ENCODE results near the gene PTPRJ. TPM values are rescaled to one million over a fixed set of nuclear protein-coding genes. Genes with fewer than 3 reads are reported as not detected.
"Not testable (repeated sequence)": the region's sequence is repeated elsewhere in the genome, so short reads cannot be mapped to it uniquely, and the experiment has no call there.

The PTPRJ gene
- total RNA-seq, 2 donors from 2014 or later = 36.6 to 50.6 TPM

- peaks cover 3 to 13% of the 10 kb centered on the region in 2 donors for H3K36me3 Mint-ChIP-seq (ENCODE audit: insufficient read depth in 2 of 2)
- no peaks in the 10 kb centered on the region for H3K27me3 Mint-ChIP-seq (ENCODE audit: low read depth)
- no peak for DNase-seq
- ATAC-seq (replicated peaks in 1 of 2) = no peak
- H3K4me1 Mint-ChIP-seq (ENCODE audit: low read depth) = peaks cover 9% of the 10 kb centered on the region
- H3K9me3 Mint-ChIP-seq = no peaks in the 10 kb centered on the region
- H3K4me3 Mint-ChIP-seq = no peak overlapping the region
- no peak overlapping the region for H3K27ac Mint-ChIP-seq
Measured at GRCh38 chr11:48129697-48130395, 149.5 kb downstream of the PTPRJ start.

GRCh38 chr11:48134221-48134922 lies 154.0 kb downstream of the PTPRJ start:
- Mint-ChIP-seq H3K4me3 (no peak overlapping the region), H3K9me3 (no peaks in the 10 kb centered on the region), H3K27me3 (ENCODE audit: low read depth) (no peaks in the 10 kb centered on the region), H3K36me3 (ENCODE audit: insufficient read depth in 2 of 2) (peaks cover 1 to 2% of the 10 kb centered on the region in 2 donors), H3K4me1 (ENCODE audit: low read depth) (peaks cover 8% of the 10 kb centered on the region), H3K27ac (no peak overlapping the region)
- DNase-seq (no peak), ATAC-seq (replicated peaks in 1 of 2) (no peak)

- Mint-ChIP-seq H3K9me3 (no peaks in the 10 kb centered on the region), H3K27me3 (ENCODE audit: low read depth) (no peaks in the 10 kb centered on the region), H3K36me3 (ENCODE audit: insufficient read depth in 2 of 2) (peaks cover 8 to 12% of the 10 kb centered on the region in 2 donors), H3K4me1 (ENCODE audit: low read depth) (no peaks in the 10 kb centered on the region), H3K4me3 (no peak overlapping the region), H3K27ac (no peak overlapping the region)
- no peak for ATAC-seq (replicated peaks in 1 of 2)
- DNase-seq = no peak
Measured at GRCh38 chr11:48138222-48138621, 157.9 kb downstream of the PTPRJ start.

GRCh38 chr11:48139896-48140295 lies 159.5 kb downstream of the PTPRJ start:
- not testable (repeated sequence) for ATAC-seq (replicated peaks in 1 of 2)

GRCh38 chr11:48141475-48142122 lies 161.2 kb downstream of the PTPRJ start:
- no peak for DNase-seq
- ATAC-seq (replicated peaks in 1 of 2) = no peak
- peaks cover 15 to 23% of the 10 kb centered on the region in 2 donors for H3K36me3 Mint-ChIP-seq (ENCODE audit: insufficient read depth in 2 of 2)
- no peaks in the 10 kb centered on the region for H3K9me3 Mint-ChIP-seq
- H3K27ac Mint-ChIP-seq = peak overlapping the region; percentile 35
- H3K4me3 Mint-ChIP-seq = no peak overlapping the region
- no peaks in the 10 kb centered on the region for H3K4me1 Mint-ChIP-seq (ENCODE audit: low read depth)
- no peaks in the 10 kb centered on the region for H3K27me3 Mint-ChIP-seq (ENCODE audit: low read depth)

More at GRCh38 chr11:48139896-48140295, 159.5 kb downstream of the PTPRJ start:
- Mint-ChIP-seq H3K27ac (peak overlapping the region; percentile 55), H3K36me3 (ENCODE audit: insufficient read depth in 2 of 2) (peaks cover 14 to 17% of the 10 kb centered on the region in 2 donors)
- not testable (repeated sequence) for DNase-seq; H3K4me3 Mint-ChIP-seq; H3K27me3 Mint-ChIP-seq (ENCODE audit: low read depth); H3K4me1 Mint-ChIP-seq (ENCODE audit: low read depth); H3K9me3 Mint-ChIP-seq

- H3K4me1 Mint-ChIP-seq (ENCODE audit: low read depth) = no peaks in the 10 kb centered on the region
- no peak for ATAC-seq (replicated peaks in 1 of 2)
- peaks cover 15 to 26% of the 10 kb centered on the region in 2 donors for H3K36me3 Mint-ChIP-seq (ENCODE audit: insufficient read depth in 2 of 2)
- no peak overlapping the region for H3K27ac Mint-ChIP-seq
- DNase-seq = no peak
- no peaks in the 10 kb centered on the region for H3K9me3 Mint-ChIP-seq
- H3K4me3 Mint-ChIP-seq = no peak overlapping the region
- no peaks in the 10 kb centered on the region for H3K27me3 Mint-ChIP-seq (ENCODE audit: low read depth)
Measured at GRCh38 chr11:48142889-48143288, 162.5 kb downstream of the PTPRJ start.

- ATAC-seq (replicated peaks in 1 of 2) (no peak), DNase-seq (no peak)
- Mint-ChIP-seq H3K27me3 (ENCODE audit: low read depth) (no peaks in the 10 kb centered on the region), H3K4me3 (no peak overlapping the region), H3K36me3 (ENCODE audit: insufficient read depth in 2 of 2) (peaks cover 26 to 53% of the 10 kb centered on the region in 2 donors), H3K4me1 (ENCODE audit: low read depth) (peaks cover 2% of the 10 kb centered on the region), H3K27ac (no peak overlapping the region), H3K9me3 (peaks cover 7% of the 10 kb centered on the region in 2 donors)
Measured at GRCh38 chr11:48148749-48149148, 168.4 kb downstream of the PTPRJ start.

GRCh38 chr11:48150213-48150612 lies 169.9 kb downstream of the PTPRJ start:
- peaks cover 28 to 60% of the 10 kb centered on the region in 2 donors for H3K36me3 Mint-ChIP-seq (ENCODE audit: insufficient read depth in 2 of 2)
- ATAC-seq (replicated peaks in 1 of 2) (no peak), DNase-seq (no peak)
- peak overlapping the region; percentile 52 for H3K27ac Mint-ChIP-seq
- peaks cover 7% of the 10 kb centered on the region in 2 donors for H3K9me3 Mint-ChIP-seq
- H3K4me1 Mint-ChIP-seq (ENCODE audit: low read depth) = peaks cover 7% of the 10 kb centered on the region
- H3K4me3 Mint-ChIP-seq = no peak overlapping the region
- no peaks in the 10 kb centered on the region for H3K27me3 Mint-ChIP-seq (ENCODE audit: low read depth)

GRCh38 chr11:48154151-48154550 lies 173.8 kb downstream of the PTPRJ start:
- Mint-ChIP-seq H3K27me3 (ENCODE audit: low read depth) (no peaks in the 10 kb centered on the region), H3K4me3 (no peak overlapping the region), H3K36me3 (ENCODE audit: insufficient read depth in 2 of 2) (peaks cover 28 to 64% of the 10 kb centered on the region in 2 donors), H3K4me1 (ENCODE audit: low read depth) (peaks cover 7% of the 10 kb centered on the region), H3K9me3 (peaks cover 7% of the 10 kb centered on the region in 2 donors), H3K27ac (no peak overlapping the region)
- ATAC-seq (replicated peaks in 1 of 2) (no peak), DNase-seq (no peak)

- no peaks in the 10 kb centered on the region for H3K4me1 Mint-ChIP-seq (ENCODE audit: low read depth)
- H3K36me3 Mint-ChIP-seq (ENCODE audit: insufficient read depth in 2 of 2) = peaks cover 6 to 12% of the 10 kb centered on the region in 2 donors
- no peaks in the 10 kb centered on the region for H3K27me3 Mint-ChIP-seq (ENCODE audit: low read depth)
- no peaks in the 10 kb centered on the region for H3K9me3 Mint-ChIP-seq
- H3K4me3 Mint-ChIP-seq = no peak overlapping the region
- no peak for DNase-seq
- H3K27ac Mint-ChIP-seq = peak overlapping the region; percentile 39
- ATAC-seq (replicated peaks in 1 of 2) = no peak
Measured at GRCh38 chr11:48161951-48162884, 181.9 kb downstream of the PTPRJ start.

GRCh38 chr11:48162885-48163268 lies 182.5 kb downstream of the PTPRJ start:
- DNase-seq (no peak), ATAC-seq (replicated peaks in 1 of 2) (no peak)
- H3K27ac Mint-ChIP-seq = peak overlapping the region; percentile 39
- no peaks in the 10 kb centered on the region for H3K27me3 Mint-ChIP-seq (ENCODE audit: low read depth)
- peaks cover 8 to 9% of the 10 kb centered on the region in 2 donors for H3K36me3 Mint-ChIP-seq (ENCODE audit: insufficient read depth in 2 of 2)
- H3K4me3 Mint-ChIP-seq = no peak overlapping the region
- H3K4me1 Mint-ChIP-seq (ENCODE audit: low read depth) = no peaks in the 10 kb centered on the region
- no peaks in the 10 kb centered on the region for H3K9me3 Mint-ChIP-seq

GRCh38 chr11:48163360-48164100 lies 183.2 kb downstream of the PTPRJ start:
- Mint-ChIP-seq H3K27ac (peak overlapping the region; percentile 63), H3K36me3 (ENCODE audit: insufficient read depth in 2 of 2) (peaks cover 8 to 9% of the 10 kb centered on the region in 2 donors), H3K4me1 (ENCODE audit: low read depth) (no peaks in the 10 kb centered on the region), H3K4me3 (no peak overlapping the region), H3K27me3 (ENCODE audit: low read depth) (no peaks in the 10 kb centered on the region), H3K9me3 (no peaks in the 10 kb centered on the region)
- DNase-seq (no peak), ATAC-seq (replicated peaks in 1 of 2) (no peak)

All from activated T-cell treated with anti-CD3 and anti-CD28 coated beads, Interleukin-2, amount 50 U/mL, for 72 hours (primary cell).